Sigmoid colon (tissue), 7 donors: ENCODE measurements around the gene B3GAT2. TPM values are rescaled to one million over a fixed set of nuclear protein-coding genes. Genes with fewer than 3 reads are reported as not detected.

Experiments
- DNase-seq: peaks from one replicate; pipeline ENCODE4 v3.0.0-alpha.2; 2019
- H3K27ac ChIP-seq, 4 donors: fragments of 200-600 bp; sonication (generic); one replicate each; pipeline ENCODE4 v1.5.1; 2016 to 2019; ENCODE audit warnings: mild to moderate bottlenecking in 1 of 4
- H3K27me3 ChIP-seq, 3 donors: fragments of 200-600 bp; sonication (generic); one replicate each; pipeline ENCODE4 v1.5.1; 2019; ENCODE audit warnings: mild to moderate bottlenecking in 1 of 3
- H3K36me3 ChIP-seq, 4 donors: fragments of 200-600 bp; sonication (generic); one replicate each; pipeline ENCODE4 v1.5.1; 2016 to 2019
- H3K4me1 ChIP-seq, 4 donors: fragments of 200-600 bp; sonication (generic); one replicate each; pipeline ENCODE4 v1.5.1; 2017 to 2019
- H3K4me3 ChIP-seq, 4 donors: fragments of 200-600 bp; sonication (generic); one replicate each; pipeline ENCODE4 v1.5.1; 2017 to 2019; ENCODE audit warnings: mild to moderate bottlenecking in 2 of 4, moderate library complexity in 1 of 4
- H3K9me3 ChIP-seq, 4 donors: fragments of 200-600 bp in 3 of 4; sonication (generic) in 3 of 4; one replicate each; pipeline versions ENCODE4 v1.5.1 to v1.6.1; 2013 to 2019
- CTCF ChIP-seq, 4 experiments: fragments of 450-650 bp in 3 of 4; fragments of 200-600 bp in 1 of 4; IDR thresholded peaks; one replicate each; pipeline ENCODE4 v1.5.1; 2016 to 2019; ENCODE audit warnings: antibody characterized with exemption in 4 of 4, mild to moderate bottlenecking in 3 of 4, moderate library complexity in 2 of 4
- EP300 ChIP-seq, 4 donors: sonication (generic); formaldehyde crosslinking; IDR thresholded peaks; one replicate each; pipeline ENCODE4 v1.6.1; 2017; ENCODE audit warnings: antibody characterized with exemption in 4 of 4
- POLR2A ChIP-seq, 2 donors: fragments of 450-650 bp; IDR thresholded peaks; one replicate each; pipeline ENCODE4 v1.6.1; 2016; ENCODE audit warnings: antibody characterized with exemption in 2 of 2, mild to moderate bottlenecking in 2 of 2, moderate library complexity in 2 of 2
- POLR2AphosphoS5 ChIP-seq, 4 donors: sonication (generic); formaldehyde crosslinking; IDR thresholded peaks; one replicate each; pipeline ENCODE4 v1.6.1; 2017; ENCODE audit warnings: antibody characterized with exemption in 4 of 4
- WGBS, 2 donors: extraction: QIAGEN DNeasy Blood & Tissue Kit; methylation state at CpG; one replicate each; pipeline ENCODE4 v1.1.7; 2013; 5-methylcytosine and 5-hydroxymethylcytosine counted together
- intact Hi-C: fragments of 100-400 bp; cut with DNase I; formaldehyde crosslinking; loops from one replicate; pipeline ENCODE4 v1.15.1; 2023
- polyA plus RNA-seq, 3 donors: library from polyadenylated mRNA; stranded (reverse); fragments of 200-250 nt; gene quantifications; one replicate each; pipeline ENCODE4 v1.2.3, GENCODE V29; 2013
- total RNA-seq, 4 donors: library from RNA; depleted of rRNA; stranded (reverse); fragments of >200 nt; gene quantifications; one replicate each; pipeline ENCODE4 v1.1.0, GENCODE V29; 2016
- donor health status: healthy with polysubstance abuse.
- donor health status: Bipolar disorder and iron deficiency.
- donor health status: healthy.

The B3GAT2 gene
- total and polyA plus RNA-seq, 7 donors, result under 0.01 to 0.28 (median 0.17) TPM; not detected in 3

- Histone ChIP-seq H3K9me3 (no peaks in the 10 kb centered on the region), H3K4me1 (no peaks in the 10 kb centered on the region), H3K27ac (no peak overlapping the region), H3K4me3 (no peak overlapping the region), H3K36me3 (no peaks in the 10 kb centered on the region), H3K27me3 (no peaks in the 10 kb centered on the region)
- DNase-seq, result no peak
- intact Hi-C loops, result no loop called here
- no peak for TF ChIP-seq POLR2AphosphoS5 (IDR thresholded peaks at IDR 0.05)
- TF ChIP-seq EP300 (IDR thresholded peaks at IDR 0.05), result no peak
Measured at GRCh38 chr6:70995411-70995810, 38.6 kb upstream of the B3GAT2 start.

GRCh38 chr6:70991253-70991652 lies 34.4 kb upstream of the B3GAT2 start:
- WGBS, 2 donors, result 71 to 88% methylated on average over 2 of the region's 2 CpGs
- no peak overlapping the region for H3K27ac ChIP-seq
- H3K9me3 ChIP-seq, result no peaks in the 10 kb centered on the region
- intact Hi-C loops, result no loop called here
- no peak overlapping the region for H3K4me3 ChIP-seq
- TF ChIP-seq EP300 (IDR thresholded peaks at IDR 0.05) (no peak), POLR2AphosphoS5 (IDR thresholded peaks at IDR 0.05) (no peak), CTCF (IDR thresholded peaks at IDR 0.05) (no peak), POLR2A (IDR thresholded peaks at IDR 0.05) (no peak)
- H3K4me1 ChIP-seq, result no peaks in the 10 kb centered on the region
- no peaks in the 10 kb centered on the region for H3K27me3 ChIP-seq
- no peak for DNase-seq
- no peaks in the 10 kb centered on the region for H3K36me3 ChIP-seq

- Histone ChIP-seq H3K4me1 (no peaks in the 10 kb centered on the region), H3K27ac (no peak overlapping the region), H3K9me3 (no peaks in the 10 kb centered on the region), H3K27me3 (no peaks in the 10 kb centered on the region), H3K36me3 (no peaks in the 10 kb centered on the region), H3K4me3 (no peak overlapping the region)
- no peak for DNase-seq
- intact Hi-C loops, result no loop called here
- 53 to 71% methylated on average over 4 of the region's 4 CpGs for WGBS, 2 donors
- no peak for TF ChIP-seq POLR2A (IDR thresholded peaks at IDR 0.05)
- no peak for TF ChIP-seq CTCF (IDR thresholded peaks at IDR 0.05)
- TF ChIP-seq EP300 (IDR thresholded peaks at IDR 0.05), result no peak
- no peak for TF ChIP-seq POLR2AphosphoS5 (IDR thresholded peaks at IDR 0.05)
Measured at GRCh38 chr6:70985156-70985555, 28.3 kb upstream of the B3GAT2 start.

- no peaks in the 10 kb centered on the region for H3K27me3 ChIP-seq
- 86 to 89% methylated on average over 3 of the region's 3 CpGs for WGBS, 2 donors
- H3K36me3 ChIP-seq, result no peaks in the 10 kb centered on the region
- H3K4me3 ChIP-seq, result no peak overlapping the region
- TF ChIP-seq POLR2A (IDR thresholded peaks at IDR 0.05) (no peak), CTCF (IDR thresholded peaks at IDR 0.05) (no peak), POLR2AphosphoS5 (IDR thresholded peaks at IDR 0.05) (no peak), EP300 (IDR thresholded peaks at IDR 0.05) (no peak)
- no peaks in the 10 kb centered on the region for H3K4me1 ChIP-seq
- DNase-seq, result no peak
- no peak overlapping the region for H3K27ac ChIP-seq
- H3K9me3 ChIP-seq, result no peaks in the 10 kb centered on the region
- intact Hi-C loops, result no loop called here
Measured at GRCh38 chr6:70982747-70983146, 25.9 kb upstream of the B3GAT2 start.

- Histone ChIP-seq H3K9me3 (no peaks in the 10 kb centered on the region), H3K4me3 (no peak overlapping the region), H3K27me3 (no peaks in the 10 kb centered on the region), H3K27ac (no peak overlapping the region), H3K4me1 (no peaks in the 10 kb centered on the region), H3K36me3 (no peaks in the 10 kb centered on the region)
- DNase-seq, result no peak
- 60 to 79% methylated on average over 4 of the region's 4 CpGs for WGBS, 2 donors
- intact Hi-C loops, result no loop called here
- TF ChIP-seq EP300 (IDR thresholded peaks at IDR 0.05) (no peak), POLR2A (IDR thresholded peaks at IDR 0.05) (no peak), CTCF (IDR thresholded peaks at IDR 0.05) (no peak), POLR2AphosphoS5 (IDR thresholded peaks at IDR 0.05) (no peak)
Measured at GRCh38 chr6:70980727-70981126, 23.9 kb upstream of the B3GAT2 start.
